Inflammatory macrophage (primary cell): Measurements from ENCODE around the gene SORCS3.

ENCODE experiments used
- DNase-seq, 2 donors: peaks; one replicate each; pipeline ENCODE4 v3.0.0-alpha.2; 2020 to 2022
- total RNA-seq, 18 experiments: gene quantifications; one replicate each; lab custom pipeline; 2026; ENCODE audit warnings: mixed read lengths in 6 of 18, inconsistent platforms in 2 of 18; lab: John Stamatoyannopoulos, UW

Gene SORCS3
- 0 to 0.19 (median 0.02) reads per million in 18 experiments for total RNA-seq

DNA sequence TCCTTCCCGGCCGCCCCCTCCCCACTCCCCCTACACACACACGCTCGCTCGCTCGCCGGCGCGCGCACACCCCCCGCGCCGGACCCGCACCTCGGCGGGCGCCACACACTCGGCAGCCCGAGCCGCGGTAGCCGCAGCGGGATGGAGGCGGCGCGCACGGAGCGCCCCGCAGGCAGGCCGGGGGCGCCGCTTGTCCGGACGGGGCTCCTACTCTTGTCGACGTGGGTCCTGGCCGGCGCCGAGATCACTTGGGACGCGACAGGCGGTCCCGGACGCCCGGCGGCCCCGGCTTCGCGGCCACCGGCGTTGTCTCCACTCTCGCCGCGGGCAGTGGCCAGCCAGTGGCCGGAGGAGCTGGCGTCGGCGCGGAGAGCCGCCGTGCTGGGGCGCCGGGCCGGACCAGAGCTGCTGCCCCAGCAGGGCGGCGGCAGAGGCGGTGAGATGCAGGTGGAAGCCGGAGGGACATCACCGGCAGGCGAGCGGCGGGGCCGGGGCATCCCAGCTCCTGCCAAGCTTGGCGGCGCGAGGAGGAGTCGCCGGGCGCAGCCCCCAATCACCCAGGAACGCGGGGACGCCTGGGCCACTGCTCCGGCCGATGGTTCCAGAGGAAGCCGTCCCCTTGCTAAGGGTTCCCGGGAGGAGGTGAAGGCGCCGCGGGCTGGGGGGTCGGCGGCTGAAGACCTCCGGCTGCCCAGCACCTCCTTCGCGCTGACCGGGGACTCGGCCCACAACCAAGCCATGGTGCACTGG, at the start of gene SORCS3:
Gene SORCS3 (plus strand): TSS at position 104 of the 750 bp plus-strand sequence.
- no peak for DNase-seq

DNA sequence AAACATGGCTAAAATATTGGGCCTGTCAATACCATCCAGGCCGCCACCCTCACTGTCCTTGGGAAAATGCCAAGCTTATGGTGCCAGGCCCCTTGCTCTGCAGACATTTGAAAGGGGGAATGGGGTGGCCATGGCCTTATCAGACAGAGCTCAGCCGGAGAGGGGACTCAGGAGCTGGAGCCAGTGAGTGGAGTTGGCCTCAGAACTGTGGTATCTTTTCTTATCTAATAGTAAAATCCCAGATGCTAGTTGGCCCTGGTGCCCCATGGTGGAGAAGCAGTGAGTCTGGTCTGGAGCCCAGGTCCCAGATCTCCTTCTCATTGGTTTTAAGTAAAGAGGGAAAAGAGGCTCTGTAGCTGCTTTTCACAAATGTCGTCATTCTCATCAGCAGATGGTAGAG, 49.6 kb upstream of the SORCS3 start:
- DNase-seq = no peak

- peak; percentile 7 to 60 for DNase-seq
Measured at GRCh38 chr10:104601166-104601565, 39.9 kb upstream of the SORCS3 start.

DNA sequence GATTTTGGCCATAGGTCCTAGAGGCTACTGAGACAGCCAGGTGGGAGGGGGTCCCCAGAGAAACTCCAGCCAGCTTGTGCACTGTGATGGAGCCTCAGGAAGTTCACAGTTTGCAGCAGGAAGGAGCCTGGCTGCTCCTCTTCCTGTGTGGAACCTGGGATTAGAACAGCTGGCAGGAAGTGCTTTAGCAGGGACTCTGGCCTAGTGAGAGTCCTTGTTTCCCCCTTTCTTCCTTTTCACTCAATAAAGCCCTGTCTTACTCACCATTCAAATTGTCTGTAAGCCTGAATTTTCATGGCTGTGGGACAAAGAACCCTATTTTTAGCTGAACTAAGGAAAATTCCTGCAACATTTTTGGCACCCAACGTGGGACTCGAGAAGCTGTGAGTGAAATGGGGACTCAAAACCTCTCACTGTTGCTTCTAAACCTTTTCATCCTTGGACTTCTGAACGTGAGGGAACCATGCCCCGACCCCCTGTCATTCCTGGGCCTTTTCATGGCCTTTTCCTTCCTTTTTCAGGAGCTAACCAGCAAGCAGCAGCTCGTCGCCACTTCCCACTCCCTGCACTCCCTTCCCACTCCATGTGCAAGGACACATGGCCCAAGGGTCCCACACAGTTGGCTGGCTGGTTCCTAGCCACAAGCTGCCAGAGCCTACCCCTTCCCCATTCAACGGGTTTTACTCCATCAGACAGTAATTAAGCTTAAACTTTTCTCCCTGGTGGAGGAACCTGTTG, 32.8 kb upstream of the SORCS3 start:
- no peak for DNase-seq

GRCh38 chr10:104612571-104613205, 28.4 kb upstream of the SORCS3 start:
- DNase-seq = no peak

DNA sequence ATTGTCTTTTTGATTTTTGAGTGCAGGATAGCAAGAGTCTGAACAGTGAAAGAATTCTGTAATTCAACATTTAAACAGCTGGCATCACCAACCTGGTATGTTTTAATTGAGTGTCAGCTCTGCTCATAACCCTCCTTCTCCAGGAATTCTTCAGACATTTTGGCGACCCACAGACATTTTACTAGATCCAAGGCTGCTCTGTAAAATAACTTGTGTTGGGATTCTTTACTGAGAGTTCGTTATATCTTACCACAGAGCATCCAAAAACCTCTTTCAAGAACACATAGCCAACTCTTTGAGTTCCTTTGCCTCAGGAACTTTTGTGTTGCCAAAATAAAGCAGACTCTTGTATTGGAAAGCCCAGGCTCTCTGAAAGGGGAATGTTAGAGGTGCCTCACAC, 27.7 kb upstream of the SORCS3 start:
- no peak for DNase-seq

GRCh38 chr10:104614245-104614831, 26.8 kb upstream of the SORCS3 start:
- peak; percentile 54 to 58 for DNase-seq

- DNase-seq = no peak
Measured at GRCh38 chr10:104615136-104615535, 26.0 kb upstream of the SORCS3 start.

DNA sequence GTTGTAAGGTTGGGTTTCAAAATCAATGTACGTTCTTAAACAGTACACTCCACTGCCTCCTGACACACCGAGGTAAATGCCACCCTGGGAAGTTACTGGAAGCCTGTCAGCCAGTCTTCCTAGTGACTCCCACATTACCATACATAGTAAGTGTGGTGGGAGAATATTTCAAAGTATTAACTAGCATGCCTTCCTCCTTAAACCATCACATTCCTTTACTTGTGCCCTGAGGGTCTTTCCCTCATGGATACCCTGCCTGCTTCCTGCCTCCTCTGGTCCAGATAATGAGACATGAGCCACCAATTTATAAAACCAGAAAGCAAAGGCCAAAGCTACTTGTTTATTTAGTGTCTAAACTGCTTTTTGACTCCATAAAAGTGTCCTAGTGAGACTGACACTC, 23.3 kb upstream of the SORCS3 start:
- no peak for DNase-seq

DNA sequence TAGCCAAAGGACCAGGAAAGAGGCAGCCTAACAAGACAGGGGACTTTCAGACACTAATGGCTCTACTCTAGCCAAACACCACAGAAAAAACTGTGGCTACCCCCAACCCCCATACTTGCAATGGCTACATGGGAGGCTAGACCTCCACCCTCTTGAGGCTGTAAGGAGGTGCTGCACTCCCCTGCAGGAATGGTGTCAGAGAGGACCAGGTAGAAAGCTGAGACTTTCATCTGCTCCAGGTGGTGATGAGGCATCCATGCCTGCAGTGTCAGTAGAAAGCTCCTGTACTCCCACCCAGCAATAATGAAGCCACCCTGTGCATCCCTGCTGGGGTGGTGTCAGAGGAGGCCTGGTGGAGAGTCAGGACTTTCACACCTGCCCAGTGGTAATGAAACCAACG, 18.9 kb upstream of the SORCS3 start:
- no peak for DNase-seq

DNA sequence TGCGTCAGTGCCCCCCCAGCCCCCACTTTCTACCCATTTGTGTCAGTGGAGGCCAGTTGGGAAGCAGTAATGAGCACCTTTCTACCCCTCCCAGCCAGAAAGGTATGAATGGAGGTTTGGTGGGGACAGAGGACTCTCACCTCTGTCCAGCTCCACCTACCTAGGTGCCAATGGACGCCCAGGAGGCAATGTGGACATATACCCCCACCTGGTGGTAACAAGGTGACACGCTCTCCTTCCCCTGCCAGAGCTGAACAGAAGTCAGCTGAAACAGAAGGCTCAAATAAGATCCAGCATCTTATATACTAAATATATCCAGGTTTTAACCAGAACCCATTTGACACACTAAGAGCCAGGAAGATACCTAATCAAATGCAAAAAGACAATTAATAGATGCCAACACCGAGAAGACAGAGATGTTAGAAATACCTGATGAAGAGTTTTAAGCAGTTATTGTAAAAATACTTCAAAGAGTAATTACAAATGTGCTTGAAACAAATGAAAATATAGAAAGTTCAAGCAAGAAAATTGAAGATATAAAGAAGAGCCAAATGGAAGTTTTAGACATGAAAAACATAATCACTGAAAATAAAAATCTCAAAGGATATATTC, 18.4 kb upstream of the SORCS3 start:
- no peak for DNase-seq

DNA sequence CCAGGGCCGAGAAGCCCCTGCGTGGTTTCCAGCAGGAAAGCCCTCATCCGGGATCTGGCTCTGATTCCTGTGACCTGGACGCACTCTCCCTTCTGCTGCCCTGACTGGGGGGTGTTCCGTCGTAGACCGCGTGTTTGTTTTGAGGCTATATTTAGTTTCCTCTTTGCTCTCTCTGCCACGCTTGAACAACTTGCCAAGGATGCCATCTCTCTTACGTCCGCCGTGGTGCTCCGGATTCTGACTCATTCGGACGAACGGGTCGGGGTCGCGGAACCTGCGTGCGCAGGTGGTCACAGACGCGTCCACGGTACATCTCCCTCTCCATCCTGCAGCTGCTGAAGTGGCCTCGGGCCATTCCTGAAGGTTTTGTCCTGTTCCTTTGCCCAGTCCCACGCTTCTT, 10.4 kb upstream of the SORCS3 start:
- no peak for DNase-seq

- DNase-seq = no peak
Measured at GRCh38 chr10:104631946-104632345, 9.1 kb upstream of the SORCS3 start.

GRCh38 chr10:104638861-104639589, 2.1 kb upstream of the SORCS3 start:
- DNase-seq = no peak

DNA sequence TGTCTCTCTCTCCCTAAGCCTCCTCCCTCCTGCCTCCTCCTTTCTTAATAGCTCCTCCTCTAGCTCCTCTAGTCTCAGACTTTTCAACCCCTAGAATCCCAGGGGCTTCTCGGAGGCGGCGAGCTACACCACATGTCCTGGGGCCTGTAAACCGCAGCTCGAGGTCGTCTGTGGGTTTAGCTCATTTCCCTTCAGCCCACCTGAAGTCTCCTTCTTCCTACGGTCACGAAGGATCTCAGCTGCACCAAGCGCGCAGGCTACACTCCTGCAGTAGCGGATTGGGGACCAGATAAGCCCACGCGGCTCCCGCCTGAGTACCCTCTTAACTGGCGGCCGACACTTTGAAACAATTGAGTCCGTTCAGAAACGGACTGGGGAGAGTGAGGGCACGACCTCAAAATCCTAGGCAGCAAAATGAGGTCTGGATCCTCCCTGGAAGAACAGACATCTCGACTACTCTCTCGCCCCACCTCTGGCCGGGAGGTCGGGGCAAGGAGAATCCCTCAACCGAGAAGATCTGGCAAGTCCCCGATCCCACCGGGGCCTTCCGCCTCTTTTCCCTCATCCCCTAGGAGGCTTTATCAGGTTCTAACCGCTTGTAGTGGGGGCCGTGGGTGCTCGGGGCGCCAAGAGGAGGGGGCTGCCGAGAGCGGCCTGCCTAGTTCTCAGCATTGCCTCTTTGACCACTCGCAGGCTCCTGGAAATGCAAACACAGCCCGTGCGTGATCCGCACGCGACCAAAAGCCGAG, 1.3 kb upstream of the SORCS3 start:
- DNase-seq = no peak

GRCh38 chr10:104640339-104641186, 527 bp upstream of the SORCS3 start:
- DNase-seq = no peak

- DNase-seq = no peak
Measured at GRCh38 chr10:104641937-104642657, 1.0 kb downstream of the SORCS3 start.

GRCh38 chr10:104642658-104643302, 1.7 kb downstream of the SORCS3 start:
- DNase-seq = no peak

- DNase-seq = no peak
Measured at GRCh38 chr10:104643303-104643663, 2.2 kb downstream of the SORCS3 start.
